BE2C (cell line): ENCODE measurements around the gene NFIX.

Experiments
- DNase-seq: peaks from one replicate; pipeline ENCODE4 v3.0.0-alpha.2; 2020
- H3K27me3 ChIP-seq: fragments of 250-450 bp; sonication (Bioruptor Pico); 2 replicates; pipeline ENCODE4 v1.5.1; 2020; ENCODE audit warnings: mild to moderate bottlenecking
- H3K36me3 ChIP-seq: fragments of 250-450 bp; sonication (Bioruptor Pico); 2 replicates; pipeline ENCODE4 v1.5.1; 2020; ENCODE audit warnings: mild to moderate bottlenecking
- H3K4me1 ChIP-seq: fragments of 250-450 bp; sonication (Bioruptor Pico); 2 replicates; pipeline ENCODE4 v1.5.1; 2020
- H3K4me3 ChIP-seq: 2 replicates; pipeline ENCODE4 v1.5.1; 2011; ENCODE audit warnings: low read depth, low read length
- H3K9me3 ChIP-seq: fragments of 250-450 bp; sonication (Bioruptor Pico); 2 replicates; pipeline ENCODE4 v1.5.1; 2020
- TF ChIP-seq, protein P1 (sequence below): IDR thresholded peaks from 2 replicates; pipeline ENCODE4 v1.5.1; 2012; ENCODE audit warnings: mild to moderate bottlenecking, low read depth, low read length

NFIX gene

DNA sequence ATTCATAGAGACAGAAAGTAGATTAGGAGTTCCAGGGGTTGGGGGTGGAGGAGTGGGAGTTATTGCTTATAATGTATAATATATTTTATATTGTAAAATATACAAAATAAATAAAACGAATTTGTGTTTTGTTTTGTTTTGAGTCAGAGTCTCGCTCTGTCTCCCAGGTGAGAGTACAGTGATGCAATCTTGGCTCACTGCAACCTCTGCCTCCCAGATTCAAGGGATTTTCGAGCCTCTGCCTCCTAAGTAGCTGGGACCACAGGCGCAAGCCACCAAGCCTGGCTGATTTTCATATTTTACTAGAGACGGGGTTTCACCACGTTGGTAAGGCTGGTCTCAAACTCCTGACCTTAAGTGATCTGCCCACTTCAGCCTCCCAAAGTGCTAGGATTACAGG is 35.8 kb upstream of the NFIX start:
- H3K4me1 ChIP-seq, result peaks cover 10% of the 10 kb centered on the region
- no peaks in the 10 kb centered on the region for H3K9me3 ChIP-seq
- TF ChIP-seq, protein P1, sequence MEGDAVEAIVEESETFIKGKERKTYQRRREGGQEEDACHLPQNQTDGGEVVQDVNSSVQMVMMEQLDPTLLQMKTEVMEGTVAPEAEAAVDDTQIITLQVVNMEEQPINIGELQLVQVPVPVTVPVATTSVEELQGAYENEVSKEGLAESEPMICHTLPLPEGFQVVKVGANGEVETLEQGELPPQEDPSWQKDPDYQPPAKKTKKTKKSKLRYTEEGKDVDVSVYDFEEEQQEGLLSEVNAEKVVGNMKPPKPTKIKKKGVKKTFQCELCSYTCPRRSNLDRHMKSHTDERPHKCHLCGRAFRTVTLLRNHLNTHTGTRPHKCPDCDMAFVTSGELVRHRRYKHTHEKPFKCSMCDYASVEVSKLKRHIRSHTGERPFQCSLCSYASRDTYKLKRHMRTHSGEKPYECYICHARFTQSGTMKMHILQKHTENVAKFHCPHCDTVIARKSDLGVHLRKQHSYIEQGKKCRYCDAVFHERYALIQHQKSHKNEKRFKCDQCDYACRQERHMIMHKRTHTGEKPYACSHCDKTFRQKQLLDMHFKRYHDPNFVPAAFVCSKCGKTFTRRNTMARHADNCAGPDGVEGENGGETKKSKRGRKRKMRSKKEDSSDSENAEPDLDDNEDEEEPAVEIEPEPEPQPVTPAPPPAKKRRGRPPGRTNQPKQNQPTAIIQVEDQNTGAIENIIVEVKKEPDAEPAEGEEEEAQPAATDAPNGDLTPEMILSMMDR, result no peak
- no peak overlapping the region for H3K4me3 ChIP-seq
- no peak for DNase-seq
- peaks cover 13% of the 10 kb centered on the region for H3K36me3 ChIP-seq
- H3K27me3 ChIP-seq, result no peaks in the 10 kb centered on the region

DNA sequence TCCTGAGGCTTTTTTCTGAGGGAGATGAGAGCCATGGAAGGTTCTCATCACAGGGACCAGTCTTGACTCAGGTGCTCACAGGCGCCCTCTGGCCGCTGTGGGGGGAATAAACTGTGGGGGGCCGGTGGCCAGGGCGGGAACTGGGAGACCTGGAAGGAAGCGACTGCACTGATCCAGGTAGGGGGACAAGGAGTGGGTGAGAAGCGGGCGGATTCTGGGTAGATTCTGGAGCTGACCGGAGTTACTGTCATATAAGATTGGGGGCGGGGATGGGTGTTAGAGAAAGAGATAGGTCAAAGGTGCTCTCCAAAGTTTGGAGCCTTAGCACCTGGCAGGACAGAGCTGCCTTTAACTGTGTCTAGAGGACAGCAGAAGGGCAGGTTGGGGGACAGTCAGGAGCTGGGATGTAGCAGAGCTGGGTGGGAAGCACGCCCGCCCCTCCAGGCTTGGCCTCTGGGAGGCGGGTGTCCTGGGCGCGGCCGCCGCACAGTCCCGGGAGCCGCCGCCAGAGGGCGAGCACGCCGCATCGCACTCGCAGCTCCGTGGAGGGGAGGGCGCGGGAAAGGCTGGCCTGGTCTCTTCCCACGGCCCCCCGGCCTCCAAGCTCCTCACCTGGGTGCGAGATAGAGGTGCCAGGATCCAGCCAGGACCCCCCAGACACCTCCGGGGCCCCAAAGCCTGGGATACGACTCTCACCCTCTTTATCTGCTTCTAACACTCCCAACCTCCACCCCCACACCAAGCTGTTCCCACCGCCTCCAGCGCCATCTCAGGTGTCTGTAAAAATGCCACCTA is 30.1 kb upstream of the NFIX start:
- no peaks in the 10 kb centered on the region for H3K4me1 ChIP-seq

DNA sequence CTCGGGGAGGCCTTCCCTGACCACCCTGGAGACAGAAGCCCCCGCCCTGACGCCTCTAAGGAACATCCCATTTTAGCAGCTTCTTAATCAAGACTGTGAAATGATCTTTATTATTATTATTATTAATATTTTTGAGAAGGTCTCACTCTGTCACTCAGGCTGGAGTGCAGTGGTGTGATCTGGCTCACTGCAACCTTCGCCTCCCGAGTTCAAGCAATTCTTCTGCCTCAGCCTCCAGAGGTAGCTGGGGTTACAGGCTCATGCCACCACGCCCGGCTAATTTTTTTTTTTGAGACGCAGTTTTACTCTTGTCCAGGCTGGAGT is 29.5 kb upstream of the NFIX start:
- H3K9me3 ChIP-seq, result no peaks in the 10 kb centered on the region
- TF ChIP-seq, protein P1, result no peak
- H3K27me3 ChIP-seq, result no peaks in the 10 kb centered on the region
- H3K4me3 ChIP-seq, result peak overlapping the region; percentile 68
- H3K4me1 ChIP-seq, result no peaks in the 10 kb centered on the region
- H3K36me3 ChIP-seq, result no peaks in the 10 kb centered on the region
- DNase-seq, result no peak

More for the DNA sequence above, 30.1 kb upstream of the NFIX start:
- Histone ChIP-seq H3K27me3 (no peaks in the 10 kb centered on the region), H3K36me3 (no peaks in the 10 kb centered on the region), H3K4me3 (peak overlapping the region; percentile 68), H3K9me3 (no peaks in the 10 kb centered on the region)
- TF ChIP-seq, protein P1, result peak; percentile 82
- peak; percentile 86 for DNase-seq

DNA sequence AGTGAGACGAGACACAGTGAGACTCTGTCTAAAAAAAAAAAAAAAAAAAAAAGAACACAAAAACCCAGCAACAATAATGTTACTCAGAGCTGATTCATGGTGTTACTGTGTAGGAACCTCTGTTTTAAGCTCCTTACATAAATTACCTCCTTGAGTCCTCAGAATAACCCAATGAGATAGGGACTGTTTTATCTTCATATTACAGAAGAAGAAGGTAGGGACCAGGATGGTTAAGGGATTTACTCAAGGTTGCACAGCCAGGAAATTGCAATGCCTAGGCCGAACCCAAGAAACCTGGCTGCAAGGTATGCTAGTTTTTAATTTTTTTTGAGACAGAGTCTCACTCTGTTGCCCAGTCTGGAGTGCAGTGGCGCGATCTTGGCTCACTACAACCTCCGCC is 27.4 kb upstream of the NFIX start:
- Histone ChIP-seq H3K4me1 (no peaks in the 10 kb centered on the region), H3K4me3 (no peak overlapping the region), H3K27me3 (no peaks in the 10 kb centered on the region), H3K9me3 (no peaks in the 10 kb centered on the region), H3K36me3 (no peaks in the 10 kb centered on the region)
- TF ChIP-seq, protein P1, result no peak
- no peak for DNase-seq

DNA sequence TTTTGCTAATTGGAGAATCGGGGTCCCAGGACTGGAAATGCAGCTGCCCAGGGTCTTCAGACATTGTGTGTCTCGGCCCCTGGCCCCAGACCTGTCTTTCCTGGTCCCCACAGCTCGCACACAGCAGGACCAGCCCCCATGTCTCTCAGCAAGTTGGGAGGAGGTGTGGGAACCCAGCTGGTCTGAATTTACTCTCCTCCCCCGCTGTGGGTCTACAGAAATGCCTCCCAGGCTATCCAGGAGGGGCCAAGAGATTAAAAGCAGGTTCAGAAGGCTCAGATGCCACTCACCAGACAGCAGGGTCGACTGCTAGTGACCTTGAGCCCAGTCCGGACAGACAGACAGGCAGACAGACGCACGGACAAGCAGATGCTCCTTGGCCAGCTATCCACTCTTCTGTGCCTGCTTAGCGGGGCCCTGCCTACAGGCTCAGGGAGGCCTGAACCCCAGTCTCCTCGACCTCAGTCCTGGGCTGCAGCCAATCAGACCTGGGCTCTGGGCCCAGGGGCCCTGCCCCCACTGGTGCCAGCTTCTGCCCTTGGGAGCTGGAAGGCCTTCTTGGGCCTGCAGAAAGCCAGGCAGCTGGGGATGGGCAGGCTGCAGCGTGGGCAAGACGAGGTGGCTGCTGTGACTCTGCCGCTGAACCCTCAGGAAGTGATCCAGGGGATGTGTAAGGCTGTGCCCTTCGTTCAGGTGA is 25.8 kb upstream of the NFIX start, which contains the start of gene DAND5:
TSS of gene DAND5 (plus strand) at position 285 of the 697 bp plus-strand sequence. CDS start at position 370, 85 bp downstream.
- TF ChIP-seq, protein P1, result no peak
- Histone ChIP-seq H3K9me3 (no peaks in the 10 kb centered on the region), H3K4me1 (no peaks in the 10 kb centered on the region), H3K27me3 (no peaks in the 10 kb centered on the region), H3K36me3 (no peaks in the 10 kb centered on the region), H3K4me3 (no peak within 1 kb of the TSS)
- DNase-seq, result no peak
